Measurements from ENCODE around the gene H6PD. TPM values are rescaled to one million over a fixed set of nuclear protein-coding genes. Genes with fewer than 3 reads are reported as not detected.

Gene H6PD
- total and polyA plus RNA-seq, 2 experiments from 2014 or later = 1.2 to 4.7 TPM

GRCh38 chr1:9317591-9318417 is 83.2 kb downstream of the H6PD start:
- Mint-ChIP-seq H3K27ac (peak overlapping the region; percentile 18), H3K9me3 (no peaks in the 10 kb centered on the region; the same call in 2 of the 3 replicates), H3K4me3 (no peak overlapping the region; the same call in 2 of the 3 replicates), H3K36me3 (ENCODE audit: low read depth) (no peaks in the 10 kb centered on the region), H3K27me3 (ENCODE audit: insufficient read depth, low read depth, poor library complexity) (peaks cover 22% of the 10 kb centered on the region), H3K4me1 (peaks cover 43% of the 10 kb centered on the region)
- no peak overlapping the region for H2AFZ ChIP-seq
- H3F3A ChIP-seq (replicated peaks; ENCODE audit: low read depth) = 0 out of 2 replicates have a peak, but pooled peaks cover 2% of the 10 kb centered on the region
- H3K4me3 ChIP-seq = no peak overlapping the region
- H3K4me2 ChIP-seq = no peak overlapping the region
- no peak for DNase-seq (ENCODE audit: low spot score)
- H3K4me1 ChIP-seq (ENCODE audit: insufficient read depth) = peaks cover 26% of the 10 kb centered on the region
- H3K27me3 ChIP-seq (ENCODE audit: insufficient read depth) = no peaks in the 10 kb centered on the region
- H4K20me1 ChIP-seq (replicated peaks; ENCODE audit: insufficient read depth) = no peaks in the 10 kb centered on the region
- no peaks in the 10 kb centered on the region for H3K36me3 ChIP-seq (ENCODE audit: insufficient read depth)
- H3K79me2 ChIP-seq (replicated peaks; ENCODE audit: insufficient read depth) = no peaks in the 10 kb centered on the region
- ATAC-seq = no peak
- no peaks in the 10 kb centered on the region for H3K9me2 ChIP-seq (ENCODE audit: insufficient read depth)
- H3K27ac ChIP-seq (ENCODE audit: low read depth) = no peak overlapping the region
- TF ChIP-seq STAT1 (IDR thresholded peaks at IDR 0.05; ENCODE audit: unreplicated experiment) = no peak
- TF ChIP-seq NANOG (IDR thresholded peaks at IDR 0.05; ENCODE audit: borderline replicate concordance) = no peak
- TF ChIP-seq CTCF (conservative IDR thresholded peaks at IDR 0.05; ENCODE audit: low read depth in 2 of 2) = no peak
- no peak for TF ChIP-seq JUNB (IDR thresholded peaks at IDR 0.05; ENCODE audit: unreplicated experiment)

GRCh38 chr1:9319208-9319788 is 84.7 kb downstream of the H6PD start:
- peak; percentile 12 for ATAC-seq
- no peak overlapping the region for H2AFZ ChIP-seq
- H3K4me1 Mint-ChIP-seq = peaks cover 43% of the 10 kb centered on the region
- no peaks in the 10 kb centered on the region; the same call in 2 of the 3 replicates for H3K9me3 Mint-ChIP-seq
- peaks cover 17% of the 10 kb centered on the region for H3K27me3 Mint-ChIP-seq (ENCODE audit: insufficient read depth, low read depth, poor library complexity)
- TF ChIP-seq ZNF331 (CRISPR knock-in tag; IDR thresholded peaks at IDR 0.05; ENCODE audit: low read depth) = no peak
- no peak overlapping the region for H3K4me3 ChIP-seq
- 0 out of 2 replicates have a peak overlapping the region, but pooled peaks have one; percentile 32 for H3K27ac ChIP-seq (ENCODE audit: low read depth)
- DNase-seq (ENCODE audit: low spot score) = no peak
- H3K79me2 ChIP-seq (replicated peaks; ENCODE audit: insufficient read depth) = no peaks in the 10 kb centered on the region
- H3K4me2 ChIP-seq = peak overlapping the region; percentile 69
- H3K9me2 ChIP-seq (ENCODE audit: insufficient read depth) = no peaks in the 10 kb centered on the region
- no peaks in the 10 kb centered on the region for H4K20me1 ChIP-seq (replicated peaks; ENCODE audit: insufficient read depth)
- peak overlapping the region; percentile 59; the same call in 1 of the 2 replicates for H3K27ac Mint-ChIP-seq
- no peaks in the 10 kb centered on the region for H3K36me3 Mint-ChIP-seq (ENCODE audit: low read depth)
- H3K4me3 Mint-ChIP-seq = no peak overlapping the region
- H3K4me1 ChIP-seq (ENCODE audit: insufficient read depth) = peaks cover 26% of the 10 kb centered on the region
- no peaks in the 10 kb centered on the region for H3K36me3 ChIP-seq (ENCODE audit: insufficient read depth)
- no peaks in the 10 kb centered on the region for H3K27me3 ChIP-seq (ENCODE audit: insufficient read depth)
- 0 out of 2 replicates have a peak, but pooled peaks cover 2% of the 10 kb centered on the region for H3F3A ChIP-seq (replicated peaks; ENCODE audit: low read depth)
